ENCODE data around the gene RAB30. TPM values are rescaled to one million over a fixed set of nuclear protein-coding genes. Genes with fewer than 3 reads are reported as not detected.

Gene RAB30
- total RNA-seq, 1 experiment from 2014 or later, result 6.2 TPM

GRCh38 chr11:82930734-82931133 lies 141.0 kb downstream of the RAB30 start:
- DNase-seq (ENCODE audit: low spot score) (no peak), ATAC-seq (no peak)
- Mint-ChIP-seq H3K27ac (no peak overlapping the region), H3K4me1 (no peaks in the 10 kb centered on the region), H3K4me3 (no peak overlapping the region), H3K36me3 (peaks cover 39% of the 10 kb centered on the region), H3K27me3 (ENCODE audit: low read depth) (no peaks in the 10 kb centered on the region), H3K9me3 (no peaks in the 10 kb centered on the region)
- CTCF ChIA-PET, result interaction anchor here (3.4 kb wide), 1 partner anchor 63 kb away, joined by 13 read pairs; no protein-coding TSS in a partner anchor
- POLR2A ChIA-PET, result no interaction called here
- TF ChIP-seq MYBL2 (CRISPR knock-in tag; IDR thresholded peaks at IDR 0.05) (no peak), NR3C1 (CRISPR knock-in tag; conservative IDR thresholded peaks at IDR 0.05; ENCODE audit: low read depth) (no peak), FOXJ3 (CRISPR knock-in tag; IDR thresholded peaks at IDR 0.05; ENCODE audit: borderline replicate concordance) (no peak), ZMAT4 (CRISPR knock-in tag; IDR thresholded peaks at IDR 0.05) (no peak), IRF1 (CRISPR knock-in tag; IDR thresholded peaks at IDR 0.05) (no peak), RELA (CRISPR knock-in tag; IDR thresholded peaks at IDR 0.05; ENCODE audit: borderline replicate concordance) (no peak), ZNF671 (CRISPR knock-in tag; IDR thresholded peaks at IDR 0.05) (no peak), E2F1 (CRISPR knock-in tag; IDR thresholded peaks at IDR 0.05) (no peak), NR2C2 (CRISPR knock-in tag; IDR thresholded peaks at IDR 0.05) (no peak), ARID4B (CRISPR knock-in tag; IDR thresholded peaks at IDR 0.05; ENCODE audit: borderline replicate concordance) (no peak), ZNF219 (CRISPR knock-in tag; IDR thresholded peaks at IDR 0.05; ENCODE audit: borderline replicate concordance) (no peak), AFF4 (CRISPR knock-in tag; IDR thresholded peaks at IDR 0.05; ENCODE audit: borderline replicate concordance) (no peak), HMGA2 (CRISPR knock-in tag; IDR thresholded peaks at IDR 0.05) (no peak)

DNA sequence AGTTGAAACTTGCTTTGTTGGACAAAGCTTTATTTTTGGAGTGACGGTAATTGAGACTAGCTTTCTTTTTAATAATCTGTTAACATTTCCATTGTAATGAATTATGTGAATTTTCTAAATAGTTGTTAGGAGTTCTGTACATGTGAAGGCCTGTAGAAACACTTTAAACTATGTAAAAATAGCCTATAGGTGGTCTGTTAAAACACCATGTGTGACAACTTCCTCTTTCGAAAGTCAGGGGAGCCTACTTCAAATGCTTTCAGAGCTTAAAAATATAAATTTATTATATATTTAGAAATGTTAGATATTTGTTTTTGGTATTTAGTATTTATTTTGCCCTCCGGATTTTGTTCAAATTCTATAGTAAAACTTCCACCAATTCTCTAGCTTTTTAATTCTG lies 141.5 kb downstream of the RAB30 start:
- ChIA-PET CTCF (interaction anchor here (3.4 kb wide), 1 partner anchor 63 kb away, joined by 13 read pairs; no protein-coding TSS in a partner anchor), POLR2A (interaction anchor here (0.7 kb wide), 1 partner anchor 29 kb away, joined by 3 read pairs; no protein-coding TSS in a partner anchor)
- H3K27ac Mint-ChIP-seq, result no peak overlapping the region
- H3K4me3 Mint-ChIP-seq, result no peak overlapping the region
- H3K27me3 Mint-ChIP-seq (ENCODE audit: low read depth), result no peaks in the 10 kb centered on the region
- ATAC-seq (no peak), DNase-seq (ENCODE audit: low spot score) (no peak)
- no peaks in the 10 kb centered on the region for H3K4me1 Mint-ChIP-seq
- H3K9me3 Mint-ChIP-seq, result no peaks in the 10 kb centered on the region
- peaks cover 39% of the 10 kb centered on the region for H3K36me3 Mint-ChIP-seq
- TF ChIP-seq GABPB1 (CRISPR knock-in tag; IDR thresholded peaks at IDR 0.05) (no peak), NFYB (CRISPR knock-in tag; conservative IDR thresholded peaks at IDR 0.05; ENCODE audit: low read depth) (no peak), MLX (CRISPR knock-in tag; IDR thresholded peaks at IDR 0.05) (no peak), ZNF263 (CRISPR knock-in tag; IDR thresholded peaks at IDR 0.05; ENCODE audit: low read depth) (no peak), GRHL2 (CRISPR knock-in tag; IDR thresholded peaks at IDR 0.05; ENCODE audit: insufficient replicate concordance, severe bottlenecking) (no peak)
- TF ChIP-seq, protein P1, sequence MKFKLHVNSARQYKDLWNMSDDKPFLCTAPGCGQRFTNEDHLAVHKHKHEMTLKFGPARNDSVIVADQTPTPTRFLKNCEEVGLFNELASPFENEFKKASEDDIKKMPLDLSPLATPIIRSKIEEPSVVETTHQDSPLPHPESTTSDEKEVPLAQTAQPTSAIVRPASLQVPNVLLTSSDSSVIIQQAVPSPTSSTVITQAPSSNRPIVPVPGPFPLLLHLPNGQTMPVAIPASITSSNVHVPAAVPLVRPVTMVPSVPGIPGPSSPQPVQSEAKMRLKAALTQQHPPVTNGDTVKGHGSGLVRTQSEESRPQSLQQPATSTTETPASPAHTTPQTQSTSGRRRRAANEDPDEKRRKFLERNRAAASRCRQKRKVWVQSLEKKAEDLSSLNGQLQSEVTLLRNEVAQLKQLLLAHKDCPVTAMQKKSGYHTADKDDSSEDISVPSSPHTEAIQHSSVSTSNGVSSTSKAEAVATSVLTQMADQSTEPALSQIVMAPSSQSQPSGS (CRISPR knock-in tag; IDR thresholded peaks at IDR 0.05; ENCODE audit: borderline replicate concordance, low read depth), result no peak
- TF ChIP-seq, protein P2, sequence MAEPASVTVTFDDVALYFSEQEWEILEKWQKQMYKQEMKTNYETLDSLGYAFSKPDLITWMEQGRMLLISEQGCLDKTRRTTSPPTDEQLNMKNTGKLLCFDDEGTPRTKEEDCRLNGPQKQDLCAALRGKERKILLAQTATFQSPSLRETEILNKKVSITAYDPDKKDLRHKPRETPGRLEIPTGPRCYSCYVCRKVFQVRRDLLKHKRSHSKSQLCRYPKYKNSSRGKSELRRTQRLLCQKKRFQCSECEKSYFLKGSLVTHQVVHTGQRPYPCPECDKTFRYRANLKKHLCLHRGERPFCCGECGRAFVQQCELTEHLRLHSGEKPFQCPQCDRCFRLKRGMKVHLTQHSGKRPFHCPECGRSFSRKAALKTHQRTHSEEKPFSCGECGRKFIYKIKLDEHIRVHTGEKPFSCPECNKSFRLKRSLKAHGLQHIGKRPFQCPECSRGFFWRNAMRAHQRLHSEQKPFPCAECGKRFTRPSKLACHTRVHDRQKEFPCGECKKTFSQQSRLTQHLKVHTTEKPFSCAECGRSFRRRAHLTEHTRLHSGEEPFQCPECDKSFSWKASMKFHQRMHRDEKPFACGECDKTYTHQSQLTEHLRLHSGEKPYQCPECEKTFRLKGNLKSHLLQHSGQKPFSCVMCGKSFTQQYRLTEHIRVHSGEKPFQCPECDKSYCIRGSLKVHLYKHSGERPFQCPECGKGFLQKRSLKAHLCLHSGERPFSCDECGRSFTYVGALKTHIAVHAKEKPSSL (CRISPR knock-in tag; conservative IDR thresholded peaks at IDR 0.05), result no peak

All from WTC11 (cell line).